B cell (primary cell): ENCODE measurements around the gene MUC13. TPM values are rescaled to one million over a fixed set of nuclear protein-coding genes. Genes with fewer than 3 reads are reported as not detected.

ENCODE experiments used
- ATAC-seq: fragments of 200-7000 bp; cut with Tn5 transposase; one replicate; pipeline ENCODE4 v1.10.0; 2021; ENCODE audit warnings: low read depth, mild to moderate bottlenecking, moderate number of reproducible peaks, moderate library complexity
- CTCF ChIA-PET: fragments of 350-600 bp; sonication (Branson Sonifier 250); formaldehyde crosslinking; loops from one replicate; lab custom pipeline; 2021; ENCODE audit warnings: antibody characterized with exemption, inconsistent platforms; lab: Charles Lee
- POLR2A ChIA-PET: fragments of 350-600 bp; sonication (Branson Sonifier 250); formaldehyde crosslinking; loops from one replicate; lab custom pipeline; 2021; ENCODE audit warnings: antibody characterized with exemption; lab: Charles Lee
- DNase-seq: peaks from one replicate; pipeline ENCODE4 v3.0.0; 2013
- H2AFZ ChIP-seq: 2 replicates; pipeline ENCODE4 v1.6.1; 2012; ENCODE audit warnings: mild to moderate bottlenecking, low read depth, low read length; ENCODE audit not compliant: insufficient read depth, poor library complexity, severe bottlenecking
- H3K27ac ChIP-seq, 2 donors: 1 replicate in 1 of 2; 2 replicates in 1 of 2; pipeline ENCODE4 v1.5.1; 2012 to 2013; ENCODE audit warnings: low read length in 2 of 2, mild to moderate bottlenecking in 2 of 2, moderate library complexity in 1 of 2
- H3K27me3 ChIP-seq, 4 experiments: fragments of 200-600 bp in 1 of 4; sonication (generic) in 1 of 4; replicated peaks in 1 of 4; 1 replicate in 2 of 4; 2 replicates in 2 of 4; pipeline versions ENCODE4 v1.6.1 to v1.7.0; 2013 to 2016; ENCODE audit warnings: low read length in 3 of 4, mild to moderate bottlenecking in 2 of 4, mixed read lengths in 1 of 4, moderate library complexity in 1 of 4; ENCODE audit not compliant: insufficient read depth in 4 of 4, control insufficient read depth in 3 of 4; ENCODE audit errors: control extremely low read depth in 1 of 4
- H3K36me3 ChIP-seq, 2 experiments: replicated peaks in 1 of 2; 1 replicate in 1 of 2; 2 replicates in 1 of 2; pipeline versions ENCODE4 v1.6.1 to v1.7.1; 2013; ENCODE audit warnings: low read length in 1 of 2; ENCODE audit not compliant: insufficient read depth in 2 of 2, control insufficient read depth in 1 of 2; ENCODE audit errors: control extremely low read depth in 1 of 2, extremely low read depth in 1 of 2
- H3K4me1 ChIP-seq, 2 donors: fragments of 200-600 bp in 1 of 2; sonication (generic) in 1 of 2; 1 replicate in 1 of 2; 2 replicates in 1 of 2; pipeline versions ENCODE4 v1.5.1 to v1.6.1; 2013 to 2017; ENCODE audit warnings: low read length in 2 of 2; ENCODE audit not compliant: control insufficient read depth in 2 of 2, insufficient read depth in 2 of 2
- H3K4me2 ChIP-seq: replicated peaks from 2 replicates; pipeline ENCODE3; 2012; ENCODE audit warnings: mild to moderate bottlenecking, low read depth, low read length; ENCODE audit not compliant: poor library complexity, severe bottlenecking
- H3K4me3 ChIP-seq, 5 experiments: fragments of 200-600 bp in 1 of 5; sonication (generic) in 1 of 5; 1 replicate in 3 of 5; 2 replicates in 2 of 5; pipeline versions ENCODE4 v1.5.1 to v1.7.0; 2011 to 2016; ENCODE audit warnings: low read length in 4 of 5, mild to moderate bottlenecking in 4 of 5, low read depth in 2 of 5, control low read depth in 1 of 5, moderate library complexity in 1 of 5; ENCODE audit not compliant: insufficient read depth in 1 of 5; ENCODE audit errors: control extremely low read depth in 1 of 5, extremely low read depth in 1 of 5
- H3K79me2 ChIP-seq: fragments of 200-600 bp; sonication (generic); one replicate; pipeline ENCODE4 v1.6.0; 2016; ENCODE audit warnings: low read length; ENCODE audit not compliant: control insufficient read depth, insufficient read depth
- H3K9ac ChIP-seq: fragments of 200-600 bp; sonication (generic); 2 replicates; pipeline ENCODE4 v1.6.1; 2017; ENCODE audit warnings: mild to moderate bottlenecking, low read length, moderate library complexity
- H3K9me3 ChIP-seq, 3 donors: one replicate each; pipeline versions ENCODE4 v1.6.1 to v1.7.1; 2013; ENCODE audit warnings: low read length in 2 of 3; ENCODE audit not compliant: control insufficient read depth in 2 of 3, insufficient read depth in 1 of 3; ENCODE audit errors: control extremely low read depth in 1 of 3
- H4K20me1 ChIP-seq: 2 replicates; pipeline ENCODE4 v1.6.0; 2012; ENCODE audit warnings: mild to moderate bottlenecking, low read length; ENCODE audit not compliant: insufficient read depth, control insufficient read depth, poor library complexity, severe bottlenecking
- H3K27ac Mint-ChIP-seq: one replicate; pipeline ENCODE4 v1.8.0; 2021; ENCODE audit warnings: mixed read lengths
- H3K27me3 Mint-ChIP-seq: one replicate; pipeline ENCODE4 v1.8.0; 2021; ENCODE audit warnings: mixed read lengths
- H3K4me1 Mint-ChIP-seq: one replicate; pipeline ENCODE4 v1.8.0; 2021; ENCODE audit warnings: mixed read lengths
- H3K4me3 Mint-ChIP-seq: one replicate; pipeline ENCODE4 v1.8.0; 2021; ENCODE audit warnings: mixed read lengths
- H3K9me3 Mint-ChIP-seq: one replicate; pipeline ENCODE4 v1.8.0; 2022; ENCODE audit warnings: mixed read lengths; ENCODE audit not compliant: insufficient read depth
- CTCF ChIP-seq: fragments of 200-600 bp; IDR thresholded peaks from one replicate; pipeline ENCODE4 v1.8.0; 2022; ENCODE audit warnings: antibody characterized with exemption, mild to moderate bottlenecking
- EZH2 ChIP-seq: IDR thresholded peaks from 2 replicates; pipeline ENCODE4 v1.6.1; 2012; ENCODE audit warnings: borderline replicate concordance, low read depth, mild to moderate bottlenecking, moderate library complexity, low read length; ENCODE audit not compliant: insufficient read depth, poor library complexity, severe bottlenecking
- WGBS: methylation state at CpG from one replicate; pipeline ENCODE4 v1.1.5; 2013; ENCODE audit warnings: missing lambda C conversion rate; ENCODE audit not compliant: insufficient coverage; 5-methylcytosine and 5-hydroxymethylcytosine counted together
- intact Hi-C: fragments of 100-400 bp; cut with micrococcal nuclease; formaldehyde crosslinking; loops from one replicate; pipeline ENCODE4 v1.10.0; 2022
- polyA plus RNA-seq: library from polyadenylated mRNA; depleted of rRNA; stranded (reverse); fragments of >200 nt; gene quantifications from 2 replicates; pipeline ENCODE4 v1.2.3, GENCODE V29; 2012
- total RNA-seq, 2 donors: library from RNA; stranded (reverse); fragments of 120-200 nt in 1 of 2; gene quantifications; 1 replicate in 1 of 2; 2 replicates in 1 of 2; pipeline versions ENCODE4 v1.2.3 to v1.2.4, GENCODE V29; 2013 to 2022

MUC13 gene
- total and polyA plus RNA-seq, 2 donors (not counting 1 experiment from before 2014, with no cell fraction given): not detected

- no peaks in the 10 kb centered on the region for H3K4me1 Mint-ChIP-seq
- no peak overlapping the region for H2AFZ ChIP-seq
- 97% methylated on average over 18 of the region's 18 CpGs for WGBS
- no peaks in the 10 kb centered on the region for H3K9me3 Mint-ChIP-seq
- H3K27me3 ChIP-seq: no peaks in the 10 kb centered on the region
- CTCF ChIA-PET: no interaction called here
- TF ChIP-seq CTCF (no peak), EZH2 (no peak)
- no peak for ATAC-seq
- POLR2A ChIA-PET: no interaction called here
- H4K20me1 ChIP-seq: no peaks in the 10 kb centered on the region
- H3K27ac ChIP-seq: no peak overlapping the region
- no peak for DNase-seq
- H3K27ac Mint-ChIP-seq: no peak overlapping the region
- H3K4me1 ChIP-seq: no peaks in the 10 kb centered on the region
- intact Hi-C loops: no loop called here
- no peaks in the 10 kb centered on the region for H3K27me3 Mint-ChIP-seq
- H3K4me3 Mint-ChIP-seq: no peak overlapping the region
- H3K9me3 ChIP-seq: no peaks in the 10 kb centered on the region
- H3K4me3 ChIP-seq: no peak overlapping the region
- no peaks in the 10 kb centered on the region for H3K79me2 ChIP-seq
- peaks cover 0 to 14% of the 10 kb centered on the region in 2 experiments for H3K36me3 ChIP-seq
- no peak overlapping the region for H3K9ac ChIP-seq
- H3K4me2 ChIP-seq: no peak overlapping the region
These were observed 35.6 kb upstream of the MUC13 start for GRCh38 chr3:124969963-124970722.

GRCh38 chr3:124969190-124969589 is 34.6 kb upstream of the MUC13 start:
- no peaks in the 10 kb centered on the region for H3K4me1 ChIP-seq
- H3K79me2 ChIP-seq: no peaks in the 10 kb centered on the region
- H3K27ac Mint-ChIP-seq: no peak overlapping the region
- ATAC-seq (no peak), DNase-seq (no peak)
- no peak overlapping the region for H2AFZ ChIP-seq
- CTCF ChIA-PET: no interaction called here
- no peak overlapping the region for H3K4me3 Mint-ChIP-seq
- POLR2A ChIA-PET: no interaction called here
- no peaks in the 10 kb centered on the region for H3K9me3 Mint-ChIP-seq
- H3K4me2 ChIP-seq: no peak overlapping the region
- H3K27me3 Mint-ChIP-seq: no peaks in the 10 kb centered on the region
- H3K4me1 Mint-ChIP-seq: no peaks in the 10 kb centered on the region
- no peak for TF ChIP-seq EZH2
- TF ChIP-seq CTCF: no peak
- peaks cover 0 to 14% of the 10 kb centered on the region in 2 experiments for H3K36me3 ChIP-seq
- H3K4me3 ChIP-seq: no peak overlapping the region
- 91% methylated on average over 4 of the region's 8 CpGs for WGBS
- H4K20me1 ChIP-seq: no peaks in the 10 kb centered on the region
- no peak overlapping the region for H3K27ac ChIP-seq
- no peaks in the 10 kb centered on the region for H3K27me3 ChIP-seq
- H3K9ac ChIP-seq: no peak overlapping the region
- intact Hi-C loops: no loop called here
- H3K9me3 ChIP-seq: no peaks in the 10 kb centered on the region
